HG02973 (cell line): ENCODE data around the gene CPB1.
A peak's percentile ranks its signal among the peaks of the same experiment; 100 is the strongest.

ENCODE experiments used
- ATAC-seq: cut with Tn5 transposase; IDR thresholded peaks from one replicate; pipeline ENCODE4 v1.9.1; 2021; ENCODE audit warnings: moderate library complexity; ENCODE audit not compliant: unreplicated experiment

The CPB1 gene

DNA sequence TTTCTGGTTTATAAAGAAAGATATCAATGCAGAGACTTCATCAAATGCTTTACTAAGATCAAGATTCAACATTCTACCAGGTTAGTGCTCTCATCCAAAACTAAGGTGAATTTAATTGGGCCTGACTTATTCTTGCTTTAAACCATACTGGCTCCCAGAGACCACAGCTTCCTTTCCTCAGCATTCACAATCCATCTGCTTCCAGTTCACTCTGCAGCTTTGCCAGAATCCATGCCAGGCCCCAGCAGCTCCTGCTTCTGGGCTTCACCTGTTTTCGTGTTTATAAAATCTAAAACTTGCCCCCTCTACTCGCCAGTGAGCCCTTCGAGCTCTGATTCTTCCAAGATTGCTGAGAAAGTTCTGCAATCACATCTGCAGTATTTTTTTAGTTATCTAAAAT, 2.3 kb downstream of the CPB1 start:
- ATAC-seq = no peak

DNA sequence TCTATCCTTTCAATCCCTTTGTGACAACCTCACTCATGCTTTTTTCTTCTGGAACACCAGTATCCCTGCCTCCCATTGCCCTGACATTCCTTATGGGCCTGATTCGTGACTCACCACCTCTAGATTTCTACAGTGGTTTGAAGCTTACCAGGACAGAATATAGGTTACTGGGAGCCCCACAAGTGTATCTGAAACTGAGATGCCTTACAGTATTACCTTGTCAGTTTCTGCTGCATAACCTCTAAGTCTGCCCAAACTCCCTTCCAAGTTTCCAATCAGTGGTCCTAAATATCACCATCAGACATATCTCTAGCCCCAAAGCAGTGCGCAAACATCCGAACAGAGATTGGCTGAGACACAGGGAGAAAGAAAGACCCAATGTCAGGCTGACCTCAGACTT, 5.6 kb downstream of the CPB1 start:
- no peak for ATAC-seq

DNA sequence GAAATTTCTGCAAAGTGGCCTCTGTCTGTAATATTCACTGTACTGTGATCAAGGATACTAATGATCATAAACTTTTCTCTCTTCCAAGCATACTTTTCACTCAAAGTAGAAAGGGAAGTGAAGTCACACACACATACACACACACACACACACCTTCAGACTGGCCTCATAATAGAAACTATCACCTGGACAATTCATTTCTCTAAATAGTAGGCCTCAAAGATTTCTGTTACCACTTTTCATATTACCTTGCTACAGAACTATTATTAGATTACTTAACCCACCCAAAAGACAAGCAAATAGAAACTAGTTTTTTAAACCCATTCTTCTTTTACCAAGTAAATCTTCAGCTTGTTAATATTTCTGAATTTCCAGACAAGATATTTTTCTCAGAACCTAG, 12.2 kb downstream of the CPB1 start:
- no peak for ATAC-seq

DNA sequence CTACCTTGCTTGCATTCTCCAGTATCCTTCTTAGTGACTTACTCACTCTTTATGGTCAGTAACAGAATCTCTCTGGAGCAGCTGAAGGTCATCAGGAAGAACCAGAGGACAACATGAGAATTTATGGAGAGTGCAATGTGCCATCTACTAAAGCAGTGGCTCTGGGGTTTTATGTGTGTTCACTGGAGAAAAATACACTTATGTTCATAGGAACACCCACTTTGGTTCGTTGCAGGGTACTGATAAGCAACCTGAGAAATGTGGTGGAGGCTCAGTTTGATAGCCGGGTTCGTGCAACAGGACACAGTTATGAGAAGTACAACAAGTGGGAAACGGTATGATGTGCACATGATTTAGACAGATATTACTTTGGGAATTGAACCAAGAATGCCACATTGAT, 12.8 kb downstream of the CPB1 start:
- ATAC-seq = no peak

DNA sequence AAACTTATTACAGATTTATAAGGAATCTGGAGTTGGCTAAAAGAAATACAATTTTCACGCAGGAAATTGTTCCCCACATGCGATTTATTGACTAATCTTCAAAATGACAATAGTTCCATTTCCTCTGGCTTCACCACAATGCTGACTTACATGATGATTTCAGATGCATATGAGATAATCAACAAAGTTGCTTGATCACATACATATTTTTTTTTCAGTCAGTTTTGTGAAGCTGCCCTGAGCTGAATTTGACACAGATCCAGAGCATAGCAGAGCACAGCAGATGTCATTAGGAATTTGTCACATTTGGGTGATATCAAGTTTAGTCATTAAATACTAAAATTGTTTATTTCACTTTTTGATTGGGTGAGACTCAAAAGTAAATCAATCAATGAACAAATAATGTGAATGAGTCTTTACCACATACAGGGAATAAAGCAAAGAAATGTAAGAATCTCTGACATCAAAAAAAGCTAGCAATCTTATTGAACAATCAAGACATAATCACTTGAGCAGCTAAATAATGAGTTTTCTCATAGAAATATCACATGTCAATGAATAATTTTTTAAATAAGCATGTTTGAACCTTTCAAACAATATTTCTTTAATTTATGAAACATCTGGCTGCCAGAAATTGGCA, 18.3 kb downstream of the CPB1 start:
- ATAC-seq = no peak

DNA sequence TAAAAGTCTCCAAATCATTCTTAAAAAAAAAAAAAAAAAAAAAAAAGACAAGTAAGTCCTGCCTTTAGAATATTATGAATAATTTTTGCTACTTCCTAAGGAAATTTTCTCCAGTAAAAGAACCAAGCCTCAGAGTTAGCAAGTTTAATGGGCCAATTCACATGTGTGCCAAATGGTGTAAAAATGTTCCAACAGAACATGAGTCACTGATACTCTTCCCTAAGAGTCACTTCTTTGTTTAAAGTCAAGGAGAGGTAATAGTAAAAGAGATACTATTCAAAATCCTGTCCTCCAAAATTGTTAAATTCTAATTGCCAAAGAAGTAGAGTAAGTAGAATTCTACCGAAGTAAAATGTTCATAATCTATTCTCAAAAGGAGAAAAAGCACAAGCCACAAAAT, 19.7 kb downstream of the CPB1 start:
- no peak for ATAC-seq

DNA sequence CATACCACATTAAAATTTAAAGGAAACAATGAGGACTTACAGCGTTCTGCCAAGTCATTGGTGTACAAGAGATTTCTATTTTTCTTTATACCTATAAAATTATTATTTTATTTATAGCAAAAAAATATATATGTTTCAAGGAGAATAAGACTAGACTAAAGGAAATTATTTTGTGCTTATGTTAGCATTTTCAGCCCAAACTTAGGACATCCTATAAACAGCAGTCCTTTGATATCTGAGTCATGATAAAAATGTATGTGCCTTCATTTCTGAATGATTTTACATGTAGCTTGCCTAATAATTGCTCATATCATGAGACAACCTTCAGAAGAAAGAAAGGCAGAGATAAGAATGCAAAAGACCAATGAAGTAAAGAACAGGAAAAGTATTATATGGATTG, 20.8 kb downstream of the CPB1 start:
- no peak for ATAC-seq

DNA sequence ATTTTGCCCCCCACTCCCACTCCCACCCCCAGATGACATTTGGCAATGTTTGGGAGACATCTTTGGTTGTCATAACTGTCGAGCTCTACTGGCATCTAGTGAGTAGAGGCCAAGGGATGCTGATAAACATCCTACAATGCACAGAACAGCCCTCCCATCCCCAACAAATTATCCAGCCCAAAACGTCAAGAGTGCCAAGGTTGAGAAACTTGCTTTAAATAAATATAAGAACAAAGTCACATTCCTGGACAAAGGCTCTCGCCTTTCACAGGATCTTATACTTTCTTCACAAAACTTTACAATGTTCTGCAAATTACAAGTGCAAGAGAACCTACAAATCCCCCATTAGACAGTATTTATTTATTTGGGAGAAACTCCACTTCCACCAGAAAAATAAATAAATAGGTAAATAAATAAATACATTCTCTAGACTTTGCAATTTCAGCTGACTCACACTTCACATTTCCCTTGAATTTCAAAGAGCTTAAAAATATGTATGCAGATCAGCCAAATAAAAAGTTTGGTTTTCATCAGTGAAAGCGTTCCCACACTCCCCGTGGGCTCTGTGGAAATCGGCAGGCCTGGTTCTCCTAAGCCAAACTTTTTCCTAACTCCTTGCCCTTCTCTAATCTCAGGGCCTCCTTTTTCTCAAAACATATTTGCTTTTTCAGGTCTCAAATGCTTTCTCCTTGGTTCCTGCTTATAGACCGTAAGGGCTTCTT, 24.8 kb downstream of the CPB1 start:
- ATAC-seq = no peak

DNA sequence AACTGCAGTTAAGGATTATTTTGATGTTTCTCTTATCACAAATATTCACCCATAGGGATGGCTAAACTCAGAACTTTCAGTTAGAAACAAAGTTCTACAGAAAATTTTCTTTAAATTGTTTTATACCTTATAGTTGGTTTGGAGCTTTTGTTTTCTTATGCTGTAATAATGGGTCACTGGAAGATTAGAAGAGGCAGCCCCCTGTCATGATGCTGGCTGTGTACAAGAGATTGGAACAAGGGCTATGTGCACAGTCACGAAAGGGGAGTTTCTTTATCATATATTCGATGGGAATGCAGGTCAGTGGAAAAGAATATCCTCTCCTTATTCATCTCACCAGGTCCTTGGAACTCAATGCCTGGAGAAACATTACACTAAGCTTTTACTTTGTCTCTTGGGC, 25.5 kb downstream of the CPB1 start:
- ATAC-seq = no peak

DNA sequence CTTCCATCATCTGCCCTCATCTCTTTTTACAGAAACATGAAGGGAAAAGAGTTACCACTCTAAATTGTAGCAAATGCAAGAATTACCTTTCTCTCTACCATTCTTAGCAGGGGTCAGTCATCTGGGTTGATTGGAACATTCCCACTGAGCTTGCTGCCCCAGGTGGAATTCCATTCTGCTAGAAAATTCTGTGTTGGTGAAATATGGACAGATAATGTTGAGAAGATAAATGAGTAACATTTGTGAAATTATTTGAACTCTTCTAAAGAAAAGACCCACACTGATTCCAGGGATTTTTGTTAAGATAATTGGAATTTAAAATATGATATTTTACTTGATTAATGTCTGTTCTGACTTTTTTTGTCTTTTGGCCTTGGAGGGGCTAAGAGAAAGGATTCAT, 26.4 kb downstream of the CPB1 start:
- ATAC-seq = no peak

DNA sequence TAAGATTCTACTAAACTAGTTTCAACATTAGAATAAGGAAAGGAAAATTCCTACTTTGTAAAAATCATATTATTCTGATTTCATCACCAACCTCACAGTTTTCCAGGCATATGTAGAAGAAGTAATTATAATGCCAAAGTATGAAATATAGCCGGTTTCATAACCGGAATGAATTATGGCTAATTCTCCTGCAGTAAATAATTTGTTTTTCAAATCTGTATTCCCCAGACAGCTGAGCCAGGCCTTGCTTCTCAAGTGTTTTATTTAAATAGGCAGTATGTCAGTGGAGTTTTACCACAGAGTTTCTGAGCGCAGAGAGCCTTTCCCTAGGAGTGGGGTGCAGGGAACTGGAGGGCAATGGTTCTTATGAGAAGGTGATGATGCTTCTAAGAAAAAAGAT, 28.8 kb downstream of the CPB1 start:
- no peak for ATAC-seq

DNA sequence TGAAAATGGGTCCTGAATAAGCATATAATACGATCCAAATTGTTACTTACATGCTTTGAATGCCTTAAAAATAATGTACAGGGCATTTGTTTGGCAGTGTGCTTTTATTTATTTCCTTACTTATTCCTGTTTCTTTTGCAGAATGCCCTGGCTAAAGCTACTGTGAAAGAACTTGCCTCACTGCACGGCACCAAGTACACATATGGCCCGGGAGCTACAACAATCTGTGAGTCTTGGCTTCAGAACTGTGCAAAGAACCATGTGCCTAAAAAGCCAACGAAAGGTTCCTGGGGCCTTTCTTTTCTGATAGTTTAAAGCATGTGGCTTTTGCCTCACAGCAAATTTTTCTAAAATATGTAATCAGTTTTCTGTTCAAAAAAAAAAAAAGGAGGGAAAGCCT, 29.7 kb downstream of the CPB1 start:
- ATAC-seq = no peak

DNA sequence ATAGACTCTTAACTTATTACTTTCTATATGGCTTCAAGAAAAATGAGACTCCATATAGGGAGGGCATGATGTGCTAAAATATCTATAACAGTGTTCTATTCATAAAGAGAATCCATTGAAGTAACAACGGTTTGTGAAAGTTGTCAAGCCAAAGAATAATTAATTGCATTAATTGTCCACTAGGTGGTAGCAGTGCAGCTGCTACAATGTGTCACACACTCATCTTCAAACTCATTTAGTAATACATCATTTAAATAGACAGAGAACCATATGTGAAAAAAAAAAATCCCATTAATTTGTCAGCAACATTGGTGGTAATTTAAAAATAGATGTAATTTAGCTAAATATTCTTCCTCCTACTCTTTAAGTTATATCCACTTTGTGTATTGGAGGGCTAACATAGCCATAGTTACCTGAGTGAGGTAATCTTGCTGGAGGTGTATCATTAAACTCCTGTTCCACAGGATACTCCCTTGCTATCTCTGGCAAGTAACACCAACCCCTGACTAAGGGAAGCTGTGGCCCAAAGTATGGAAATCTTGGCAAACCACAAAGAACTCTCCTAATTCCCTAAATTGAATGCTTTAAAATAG, 33.8 kb downstream of the CPB1 start:
- peak; percentile 85 for ATAC-seq

DNA sequence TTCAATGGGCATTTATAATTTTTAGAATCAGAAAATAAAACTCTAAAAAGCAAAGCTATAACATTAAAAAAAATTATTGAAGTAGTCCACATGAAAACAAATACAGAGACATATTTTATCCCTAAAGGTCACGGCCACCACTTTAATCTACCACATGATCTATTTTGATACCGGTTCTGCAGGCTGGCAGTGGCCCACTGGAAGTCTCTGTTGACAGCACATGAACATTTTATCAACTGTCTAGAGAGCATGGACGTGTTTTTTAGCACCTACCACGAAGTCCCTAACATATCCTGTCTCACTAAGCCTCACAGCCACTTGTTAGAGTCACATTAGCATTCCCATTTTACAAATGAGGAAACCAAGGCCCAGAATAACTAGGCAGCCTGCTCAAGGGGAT, 35.7 kb downstream of the CPB1 start:
- no peak for ATAC-seq

DNA sequence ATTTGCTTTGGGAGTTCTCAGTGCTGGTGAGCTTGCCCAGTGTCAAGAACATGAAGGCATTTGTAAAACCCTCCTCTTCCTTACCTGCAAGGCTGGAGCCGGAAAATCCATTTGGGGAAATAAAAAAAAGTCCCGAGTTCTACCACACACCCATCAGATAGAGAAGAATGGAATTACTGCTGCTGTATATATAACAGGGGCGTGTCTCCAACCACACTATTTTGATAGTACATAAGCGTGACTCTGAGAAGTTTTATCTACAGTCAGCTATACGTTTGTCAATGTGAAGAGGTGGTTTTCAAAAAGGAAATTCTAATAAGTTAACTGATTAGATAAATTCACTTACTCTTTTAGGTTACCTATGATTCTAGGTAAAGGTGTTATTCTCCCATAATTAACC, 36.2 kb downstream of the CPB1 start:
- ATAC-seq = no peak

DNA sequence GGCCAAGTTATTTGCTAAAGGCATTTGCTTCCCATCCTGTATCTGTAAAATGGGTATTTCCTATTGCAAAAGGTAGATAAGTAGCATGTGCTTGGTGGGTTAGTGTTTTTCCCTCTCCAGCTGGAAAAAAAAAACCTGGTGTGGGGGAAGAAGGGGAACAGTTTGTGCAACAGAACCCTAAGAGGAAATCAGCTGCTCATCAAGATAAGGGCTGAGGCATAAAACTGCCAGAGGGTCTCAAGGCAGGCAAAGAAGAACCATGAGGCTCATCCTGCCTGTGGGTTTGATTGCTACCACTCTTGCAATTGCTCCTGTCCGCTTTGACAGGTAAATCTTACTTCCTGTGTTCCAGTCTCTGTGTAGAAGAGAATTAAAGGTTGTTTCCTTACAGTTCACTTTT, 37.4 kb downstream of the CPB1 start, which contains the start of gene CPA3:
TSS of gene CPA3 (plus strand) at position 248 of the 400 bp plus-strand sequence. CDS start at position 260, 12 bp downstream.
- ATAC-seq = no peak

DNA sequence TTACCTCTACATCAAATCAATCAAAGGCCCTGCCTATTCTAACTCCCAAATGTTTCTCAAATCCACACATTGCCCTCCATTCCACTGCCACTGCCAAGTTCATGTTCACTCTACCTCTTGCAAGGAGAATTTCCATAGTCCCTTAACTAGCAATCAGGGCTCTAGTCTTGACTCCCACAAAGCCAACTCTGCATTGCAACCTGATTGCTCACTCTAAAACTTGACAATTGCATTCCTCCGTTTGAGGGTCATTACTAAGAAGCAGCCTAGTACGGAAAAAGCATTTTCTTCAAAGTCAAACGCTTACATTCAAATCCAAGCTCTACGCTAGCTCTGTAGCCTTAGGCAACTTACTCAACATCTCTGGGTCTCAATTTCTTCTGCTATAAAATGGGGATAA, 38.6 kb downstream of the CPB1 start:
- no peak for ATAC-seq

DNA sequence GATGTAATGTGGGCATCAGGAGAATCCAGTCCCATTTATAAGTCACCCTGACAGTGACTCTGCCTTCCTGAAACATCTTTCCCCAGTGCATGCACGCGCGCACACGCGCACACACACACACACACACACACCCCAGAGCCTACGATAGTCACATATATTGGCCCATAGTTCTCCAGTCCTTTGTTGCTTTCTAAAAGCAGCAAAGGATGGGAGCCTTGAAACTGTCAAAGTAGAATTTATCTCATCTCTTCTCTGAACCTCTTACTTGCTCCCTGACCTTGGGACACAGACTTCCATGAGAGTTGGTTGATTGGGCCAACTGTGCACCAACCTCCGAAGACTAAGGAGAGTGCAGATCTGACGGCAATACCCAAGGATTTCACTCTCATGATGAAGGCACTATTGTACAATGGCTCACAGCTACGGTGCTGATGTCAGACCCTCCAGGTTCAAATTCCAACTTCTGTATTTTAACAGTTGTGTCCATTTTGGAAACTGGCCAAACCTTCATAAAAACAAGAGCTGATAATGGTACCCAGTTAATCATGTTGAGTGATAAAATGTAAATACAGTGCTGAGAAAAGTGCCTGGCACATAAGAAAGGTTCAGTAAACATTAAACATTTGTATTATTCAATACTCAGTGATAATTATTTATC, 45.8 kb downstream of the CPB1 start:
- no peak for ATAC-seq

DNA sequence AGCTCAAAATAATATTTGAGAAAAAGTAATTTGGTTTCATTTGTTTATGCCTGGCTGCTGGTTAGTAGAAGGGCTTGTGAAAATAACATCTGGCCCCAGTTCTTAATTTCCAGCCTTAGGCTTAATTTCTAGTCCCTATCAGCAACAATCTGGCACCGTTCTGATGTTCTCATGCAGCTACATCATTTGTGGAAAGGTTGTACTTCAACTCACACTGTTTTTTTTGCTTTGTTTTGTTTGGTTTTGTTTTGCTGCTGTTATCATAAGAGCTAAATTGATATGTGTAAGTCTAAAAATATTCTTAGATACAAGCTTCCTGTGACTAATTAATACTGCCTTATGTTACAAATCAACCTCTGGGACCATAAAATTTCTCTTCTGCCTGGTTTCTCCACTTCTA, 46.4 kb downstream of the CPB1 start:
- ATAC-seq = no peak

DNA sequence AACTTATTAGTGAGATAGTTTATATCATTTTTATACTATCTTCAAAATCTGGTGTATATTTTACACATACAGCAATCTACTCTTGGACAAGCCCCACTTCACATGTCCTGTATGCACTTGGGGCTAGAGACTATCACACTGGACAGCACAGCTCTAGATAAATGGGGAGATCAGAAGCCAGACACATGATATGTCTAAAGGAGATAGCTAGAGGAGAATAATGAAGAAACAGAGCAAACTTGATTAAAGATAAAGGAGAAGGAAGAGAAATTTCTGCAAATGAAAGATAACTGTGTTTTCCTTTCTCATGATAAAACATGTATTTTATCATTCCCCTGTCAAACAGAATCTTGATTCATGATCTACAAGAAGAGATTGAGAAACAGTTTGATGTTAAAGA, 50.5 kb downstream of the CPB1 start:
- no peak for ATAC-seq

DNA sequence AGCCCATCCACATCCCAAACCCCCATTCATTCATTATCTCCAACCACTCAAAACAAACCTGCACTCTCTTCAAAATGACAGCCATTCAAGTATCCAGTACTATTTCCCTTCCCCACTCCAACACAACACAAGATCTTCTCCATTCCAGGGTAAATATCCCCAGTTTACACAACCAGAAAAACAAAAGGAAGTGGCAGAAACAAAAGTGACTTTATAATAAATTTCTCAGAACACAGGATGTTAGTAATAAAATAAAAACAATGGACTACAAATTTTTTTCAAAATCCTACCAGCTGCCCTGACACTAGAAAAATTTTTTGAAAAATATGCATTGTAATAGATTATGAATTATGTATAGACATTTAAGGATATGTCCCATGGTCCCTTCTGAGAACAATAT, 51.6 kb downstream of the CPB1 start:
- ATAC-seq = no peak

DNA sequence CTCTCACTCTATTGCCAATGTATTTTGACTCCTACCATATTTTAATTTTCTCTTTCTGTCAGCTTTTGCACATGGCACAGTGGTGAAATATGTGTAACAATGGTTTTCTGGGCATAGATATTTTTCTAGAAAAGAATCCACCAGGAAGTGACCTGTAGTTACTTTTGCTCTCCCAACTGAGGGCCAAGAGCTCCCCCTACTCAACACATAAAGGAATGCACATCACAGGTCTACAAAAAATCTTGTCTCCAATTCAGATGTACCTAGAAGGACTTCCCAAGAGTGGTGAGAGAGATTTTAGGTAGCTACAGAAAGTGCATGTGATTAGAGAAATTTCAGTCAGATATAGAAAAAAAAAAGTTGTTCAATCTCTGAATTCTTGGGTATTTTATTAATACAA, 53.1 kb downstream of the CPB1 start:
- no peak for ATAC-seq
